Kidney (tissue), 14 donors: ENCODE measurements around the gene PURB. TPM values are rescaled to one million over a fixed set of nuclear protein-coding genes. Genes with fewer than 3 reads are reported as not detected.

Experiments used
- DNase-seq, 5 donors: peaks; one replicate each; pipeline ENCODE4 v3.0.0-alpha.2; 2013 to 2020
- FAIRE-seq: peaks from 2 replicates; lab custom pipeline; 2012; peaks lifted over from hg19 to GRCh38; lab: Jason Lieb, UNC
- H3K27ac ChIP-seq, 2 donors: one replicate each; pipeline ENCODE4 v1.7.0; 2013; ENCODE audit warnings: low read depth in 2 of 2, low read length in 2 of 2, inconsistent platforms in 1 of 2
- H3K27me3 ChIP-seq: one replicate; pipeline ENCODE4 v1.7.1; 2013; ENCODE audit warnings: low read length, inconsistent platforms; ENCODE audit not compliant: control insufficient read depth, insufficient read depth
- H3K36me3 ChIP-seq, 3 donors: one replicate each; pipeline versions ENCODE4 v1.7.0 to v1.7.1; 2013; ENCODE audit warnings: low read length in 3 of 3, control low read depth in 1 of 3, inconsistent platforms in 1 of 3; ENCODE audit not compliant: insufficient read depth in 3 of 3, control insufficient read depth in 2 of 3
- H3K4me1 ChIP-seq, 3 donors: one replicate each; pipeline versions ENCODE4 v1.7.0 to v1.7.1; 2013; ENCODE audit warnings: low read length in 3 of 3, inconsistent platforms in 1 of 3, low read depth in 1 of 3; ENCODE audit not compliant: control insufficient read depth in 2 of 3, insufficient read depth in 2 of 3
- H3K4me3 ChIP-seq, 3 donors: one replicate each; pipeline versions ENCODE4 v1.7.0 to v1.8.1; 2013; ENCODE audit warnings: low read length in 3 of 3, control low read depth in 1 of 3, inconsistent platforms in 1 of 3
- H3K9ac ChIP-seq, 3 donors: one replicate each; pipeline versions ENCODE4 v1.7.0 to v1.7.1; 2013; ENCODE audit warnings: low read length in 3 of 3, control low read depth in 1 of 3, inconsistent platforms in 1 of 3
- H3K9me3 ChIP-seq, 3 donors: one replicate each; pipeline versions ENCODE4 v1.7.0 to v1.7.1; 2013; ENCODE audit warnings: low read length in 3 of 3, control low read depth in 1 of 3, inconsistent platforms in 1 of 3; ENCODE audit not compliant: control insufficient read depth in 2 of 3, insufficient read depth in 1 of 3
- CTCF ChIP-seq: IDR thresholded peaks from 3 replicates; pipeline ENCODE4 v1.5.1; 2012; ENCODE audit warnings: mild to moderate bottlenecking, moderate library complexity, borderline replicate concordance; ENCODE audit not compliant: insufficient read depth; ENCODE audit errors: extremely low read depth
- intact Hi-C: fragments of 100-400 bp; cut with DNase I; formaldehyde crosslinking; loops from one replicate; pipeline ENCODE4 v1.11.1; 2022
- polyA plus RNA-seq: library from polyadenylated mRNA; stranded (reverse); fragments of 350-450 nt; fragmentation: Illumina TruSeq; extraction: RNeasy Lipid Tissue Mini Kit (QIAGEN cat#74804); gene quantifications from one replicate; pipeline ENCODE4 v1.2.3, GENCODE V29; 2014; ENCODE audit warnings: low read depth, low replicate concordance; ENCODE audit not compliant: insufficient read depth
- total RNA-seq: library from RNA; stranded (reverse); fragmentation: NEBNext Ultra II Directional; extraction: Animal tissue kit (Norgen Biotek cat#: 25700); gene quantifications from one replicate; pipeline ENCODE4 v1.2.1, GENCODE V29; 2021
- donor health status: control.
- donor health status: control.
- donor health status: control.
- donor health status: control.
- donor health status: control.
- donor health status: DM: yes; HTN: yes; CAD: no.
- donor health status: Normal renal cell carcinoma (clear cell type).

Gene PURB
- total and polyA plus RNA-seq, 2 donors from 2014 or later = 7.7 to 25.3 TPM

GRCh38 chr7:44909596-44910389, 24.5 kb upstream of the PURB start:
- Histone ChIP-seq H3K4me3 (no peak overlapping the region), H3K4me1 (peaks cover 0 to 12% (median 0%) of the 10 kb centered on the region in 3 donors), H3K9me3 (no peaks in the 10 kb centered on the region), H3K27me3 (no peaks in the 10 kb centered on the region), H3K36me3 (no peaks in the 10 kb centered on the region), H3K9ac (no peak overlapping the region), H3K27ac (no peak overlapping the region)
- intact Hi-C loops = no loop called here
- no peak for TF ChIP-seq CTCF
- FAIRE-seq (no peak), DNase-seq (no peak)

- Histone ChIP-seq H3K9ac (no peak overlapping the region), H3K27ac (no peak overlapping the region), H3K4me3 (no peak overlapping the region), H3K4me1 (peaks cover 0 to 4% (median 0%) of the 10 kb centered on the region in 3 donors), H3K36me3 (no peaks in the 10 kb centered on the region), H3K27me3 (no peaks in the 10 kb centered on the region), H3K9me3 (no peaks in the 10 kb centered on the region)
- FAIRE-seq = no peak
- intact Hi-C loops = no loop called here
- no peak for DNase-seq
- no peak for TF ChIP-seq CTCF
These were observed 21.6 kb upstream of the PURB start for GRCh38 chr7:44906965-44907364.

- no peak overlapping the region for H3K4me3 ChIP-seq
- DNase-seq (no peak), FAIRE-seq (no peak)
- H3K27ac ChIP-seq = no peak overlapping the region
- H3K9me3 ChIP-seq = no peaks in the 10 kb centered on the region
- intact Hi-C loops = no loop called here
- H3K36me3 ChIP-seq = no peaks in the 10 kb centered on the region
- no peak overlapping the region for H3K9ac ChIP-seq
- no peaks in the 10 kb centered on the region for H3K4me1 ChIP-seq
- H3K27me3 ChIP-seq = no peaks in the 10 kb centered on the region
- TF ChIP-seq CTCF = no peak
These were observed 19.8 kb upstream of the PURB start for GRCh38 chr7:44905002-44905635.
